Type B pancreatic cell (in vitro differentiated cells): ENCODE data around the gene ZNF593. TPM values are rescaled to one million over a fixed set of nuclear protein-coding genes. Genes with fewer than 3 reads are reported as not detected.

Experiments used
- DNase-seq: peaks from one replicate; pipeline ENCODE4 v3.0.0; 2021; ENCODE audit warnings: mixed read lengths; ENCODE audit not compliant: unreplicated experiment; ENCODE audit errors: extremely low spot score
- H3K27ac Mint-ChIP-seq: 2 replicates; pipeline ENCODE4 v1.8.0; 2021; ENCODE audit warnings: mild to moderate bottlenecking, mixed read lengths
- H3K27me3 Mint-ChIP-seq: 2 replicates; pipeline ENCODE4 v1.8.0; 2021; ENCODE audit warnings: mixed read lengths
- H3K36me3 Mint-ChIP-seq: 2 replicates; pipeline ENCODE4 v1.8.0; 2021; ENCODE audit warnings: mixed read lengths
- H3K4me1 Mint-ChIP-seq: one replicate; pipeline ENCODE4 v1.8.0; 2021; ENCODE audit warnings: mixed read lengths; ENCODE audit not compliant: unreplicated experiment
- H3K4me3 Mint-ChIP-seq: 2 replicates; pipeline ENCODE4 v1.8.0; 2021; ENCODE audit warnings: mild to moderate bottlenecking, mixed read lengths
- H3K9me3 Mint-ChIP-seq: 2 replicates; pipeline ENCODE4 v1.8.0; 2021; ENCODE audit warnings: mixed read lengths
- CTCF ChIP-seq: fragments of 200-600 bp; sonication (generic); conservative IDR thresholded peaks from 2 replicates; pipeline ENCODE4 v1.5.0; 2021; ENCODE audit warnings: antibody characterized with exemption, mild to moderate bottlenecking
- total RNA-seq: library from RNA; stranded (reverse); gene quantifications from 2 replicates; pipeline ENCODE4 v1.2.1, GENCODE V29; 2021; ENCODE audit warnings: low replicate concordance

The ZNF593 gene
- total RNA-seq, 1 donor from 2014 or later: 29.7 TPM

DNA sequence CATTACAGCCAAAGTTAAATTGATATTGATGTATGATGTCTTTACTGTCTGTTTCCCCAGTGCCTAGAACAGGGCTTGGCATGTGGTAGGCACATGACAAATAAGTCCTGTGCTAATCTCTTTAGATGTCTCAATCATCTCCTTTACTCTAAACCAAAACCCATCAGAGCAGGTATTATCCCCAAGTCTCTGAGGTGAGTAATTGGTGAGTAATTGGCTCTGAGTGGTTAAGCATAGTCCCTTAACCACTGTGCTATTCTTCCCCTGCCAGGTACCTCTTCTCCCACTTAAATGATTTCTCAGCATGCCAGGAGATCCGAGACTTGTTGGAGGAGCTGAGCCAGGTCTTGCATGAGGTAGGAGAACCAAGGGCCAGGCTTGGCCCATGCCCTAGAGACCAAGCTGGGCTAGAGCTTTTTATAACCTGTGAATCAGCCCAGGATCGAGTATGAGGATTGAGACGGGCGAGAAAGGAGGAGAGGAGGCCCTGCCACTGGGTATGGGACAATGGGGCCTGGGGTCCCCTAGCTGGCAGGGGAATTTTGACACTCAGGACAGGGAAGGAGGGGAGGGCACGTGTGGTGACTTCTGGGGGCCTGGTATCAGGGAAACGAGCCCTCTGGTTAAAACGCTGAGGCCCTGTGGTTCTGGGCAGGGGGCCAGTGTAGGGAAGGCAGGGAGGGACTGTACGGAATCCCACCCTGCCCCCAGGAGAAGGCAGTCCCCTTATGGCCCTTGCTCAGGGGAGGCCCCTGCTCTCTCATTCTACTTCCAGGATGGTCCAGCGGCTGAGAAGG lies 12.1 kb downstream of the ZNF593 start:
- Mint-ChIP-seq H3K4me1 (peaks cover 6% of the 10 kb centered on the region), H3K9me3 (no peaks in the 10 kb centered on the region), H3K4me3 (no peak overlapping the region), H3K27me3 (no peaks in the 10 kb centered on the region), H3K27ac (no peak overlapping the region), H3K36me3 (peaks cover 8% of the 10 kb centered on the region)
- TF ChIP-seq CTCF: no peak
- DNase-seq: no peak

DNA sequence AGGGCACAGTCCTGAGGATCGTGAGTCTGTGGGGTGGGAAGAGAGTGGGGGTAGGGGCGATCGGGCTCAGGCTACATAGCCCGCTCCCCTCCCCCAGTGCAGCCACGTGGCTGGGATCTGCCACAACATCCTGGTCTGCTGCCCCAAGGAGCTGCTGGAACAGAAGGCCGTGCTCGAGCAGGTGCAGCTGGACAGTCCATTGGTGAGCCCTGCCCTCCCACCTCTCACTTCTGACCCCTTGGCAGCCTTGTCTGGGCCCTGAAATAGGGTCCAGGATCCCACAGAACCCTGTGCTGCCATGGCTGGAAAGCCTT lies 12.6 kb downstream of the ZNF593 start:
- Mint-ChIP-seq H3K36me3 (peaks cover 8% of the 10 kb centered on the region), H3K4me1 (peaks cover 6% of the 10 kb centered on the region), H3K27ac (no peak overlapping the region), H3K4me3 (no peak overlapping the region), H3K9me3 (no peaks in the 10 kb centered on the region), H3K27me3 (no peaks in the 10 kb centered on the region)
- TF ChIP-seq CTCF: no peak
- no peak for DNase-seq

- Mint-ChIP-seq H3K4me3 (no peak overlapping the region), H3K4me1 (no peaks in the 10 kb centered on the region), H3K36me3 (peaks cover 8% of the 10 kb centered on the region), H3K27ac (no peak overlapping the region), H3K9me3 (no peaks in the 10 kb centered on the region), H3K27me3 (no peaks in the 10 kb centered on the region)
- TF ChIP-seq CTCF: no peak
- no peak for DNase-seq
These were observed 14.4 kb downstream of the ZNF593 start for GRCh38 chr1:26184086-26184485.

DNA sequence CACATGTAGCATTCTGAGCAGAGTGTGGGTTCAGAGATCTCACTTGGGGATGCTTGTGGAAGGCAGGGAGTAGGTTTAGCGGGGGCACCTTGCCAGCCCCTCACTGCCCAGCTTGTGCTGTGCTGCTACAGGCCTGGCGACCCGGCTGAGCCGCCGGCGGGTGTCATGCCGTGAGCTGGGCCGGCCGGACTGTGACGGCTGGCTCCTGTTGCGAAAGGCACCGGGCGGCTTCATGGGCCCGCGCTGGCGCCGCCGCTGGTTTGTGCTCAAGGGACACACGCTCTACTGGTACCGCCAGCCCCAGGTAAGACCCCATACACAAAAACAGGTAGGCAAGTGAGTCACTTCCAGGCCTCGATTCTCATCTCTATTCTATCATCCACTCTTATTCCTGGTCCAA lies 15.2 kb downstream of the ZNF593 start:
- H3K27ac Mint-ChIP-seq: no peak overlapping the region
- TF ChIP-seq CTCF: no peak
- H3K36me3 Mint-ChIP-seq: peaks cover 8% of the 10 kb centered on the region
- H3K4me3 Mint-ChIP-seq: no peak overlapping the region
- no peak for DNase-seq
- no peaks in the 10 kb centered on the region for H3K4me1 Mint-ChIP-seq
- H3K27me3 Mint-ChIP-seq: no peaks in the 10 kb centered on the region
- H3K9me3 Mint-ChIP-seq: no peaks in the 10 kb centered on the region

- Mint-ChIP-seq H3K27ac (no peak overlapping the region), H3K4me1 (no peaks in the 10 kb centered on the region), H3K27me3 (no peaks in the 10 kb centered on the region), H3K4me3 (no peak overlapping the region), H3K9me3 (no peaks in the 10 kb centered on the region), H3K36me3 (peaks cover 3% of the 10 kb centered on the region)
- DNase-seq: no peak
- TF ChIP-seq CTCF: no peak
These were observed 18.2 kb downstream of the ZNF593 start for GRCh38 chr1:26187882-26188281.
